Gastrocnemius medialis (tissue), 4 donors: ENCODE measurements around the gene PDZRN3.

Source experiments
- CTCF ChIP-seq, 5 experiments: fragments of 450-650 bp in 3 of 5; fragments of 200-600 bp in 2 of 5; sonication (generic) in 2 of 5; IDR thresholded peaks in 4 of 5; conservative IDR thresholded peaks in 1 of 5; 1 replicate in 4 of 5; 2 replicates in 1 of 5; pipeline ENCODE4 v1.5.1; 2016 to 2019; ENCODE audit warnings: antibody characterized with exemption in 5 of 5, mild to moderate bottlenecking in 3 of 5, moderate library complexity in 3 of 5
- POLR2A ChIP-seq, 2 donors: fragments of 450-650 bp; IDR thresholded peaks; one replicate each; pipeline ENCODE4 v1.6.1; 2017; ENCODE audit warnings: antibody characterized with exemption in 2 of 2, mild to moderate bottlenecking in 2 of 2, moderate library complexity in 2 of 2

- TF ChIP-seq CTCF (IDR thresholded peaks at IDR 0.05 in 4 of 5, conservative IDR thresholded peaks at IDR 0.05 in 1 of 5) (no peak), POLR2A (IDR thresholded peaks at IDR 0.05) (no peak)
These were observed 111.5 kb downstream of the PDZRN3 start for GRCh38 chr3:73513260-73513659.
